ENCODE data around the gene INSR. TPM values are rescaled to one million over a fixed set of nuclear protein-coding genes. Genes with fewer than 3 reads are reported as not detected.
"Not testable (repeated sequence)": the region's sequence is repeated elsewhere in the genome, so short reads cannot be mapped to it uniquely, and the experiment has no call there.

Gene INSR
- total RNA-seq, 1 donor from 2014 or later, result 27.3 TPM

- Mint-ChIP-seq H3K27ac (ENCODE audit: unreplicated experiment) (no peak overlapping the region), H3K4me1 (ENCODE audit: unreplicated experiment) (no peaks in the 10 kb centered on the region), H3K9me3 (ENCODE audit: unreplicated experiment) (no peaks in the 10 kb centered on the region), H3K27me3 (ENCODE audit: unreplicated experiment) (no peaks in the 10 kb centered on the region), H3K4me3 (ENCODE audit: unreplicated experiment) (no peak overlapping the region), H3K36me3 (ENCODE audit: unreplicated experiment) (no peaks in the 10 kb centered on the region)
- no peak for TF ChIP-seq CTCF (IDR thresholded peaks at IDR 0.05)
- no peak for DNase-seq (ENCODE audit: extremely low spot score, unreplicated experiment)
Observed at GRCh38 chr19:7229735-7230134, 64.5 kb downstream of the INSR start.

- H3K27me3 Mint-ChIP-seq (ENCODE audit: unreplicated experiment), result no peaks in the 10 kb centered on the region
- no peak for DNase-seq (ENCODE audit: extremely low spot score, unreplicated experiment)
- peaks cover 3% of the 10 kb centered on the region for H3K4me1 Mint-ChIP-seq (ENCODE audit: unreplicated experiment)
- H3K36me3 Mint-ChIP-seq (ENCODE audit: unreplicated experiment), result no peaks in the 10 kb centered on the region
- no peak overlapping the region for H3K4me3 Mint-ChIP-seq (ENCODE audit: unreplicated experiment)
- no peaks in the 10 kb centered on the region for H3K9me3 Mint-ChIP-seq (ENCODE audit: unreplicated experiment)
- TF ChIP-seq CTCF (IDR thresholded peaks at IDR 0.05), result no peak
- H3K27ac Mint-ChIP-seq (ENCODE audit: unreplicated experiment), result no peak overlapping the region
Observed at GRCh38 chr19:7228935-7229541, 65.2 kb downstream of the INSR start.

- Mint-ChIP-seq H3K27ac (ENCODE audit: unreplicated experiment) (no peak overlapping the region), H3K4me1 (ENCODE audit: unreplicated experiment) (peaks cover 3% of the 10 kb centered on the region), H3K36me3 (ENCODE audit: unreplicated experiment) (no peaks in the 10 kb centered on the region), H3K9me3 (ENCODE audit: unreplicated experiment) (no peaks in the 10 kb centered on the region), H3K4me3 (ENCODE audit: unreplicated experiment) (no peak overlapping the region), H3K27me3 (ENCODE audit: unreplicated experiment) (no peaks in the 10 kb centered on the region)
- TF ChIP-seq CTCF (IDR thresholded peaks at IDR 0.05), result no peak
- DNase-seq (ENCODE audit: extremely low spot score, unreplicated experiment), result no peak
Observed at GRCh38 chr19:7227735-7228134, 66.5 kb downstream of the INSR start.

- H3K36me3 Mint-ChIP-seq (ENCODE audit: unreplicated experiment); DNase-seq (ENCODE audit: extremely low spot score, unreplicated experiment); H3K27ac Mint-ChIP-seq (ENCODE audit: unreplicated experiment); H3K4me1 Mint-ChIP-seq (ENCODE audit: unreplicated experiment); H3K27me3 Mint-ChIP-seq (ENCODE audit: unreplicated experiment); H3K9me3 Mint-ChIP-seq (ENCODE audit: unreplicated experiment); H3K4me3 Mint-ChIP-seq (ENCODE audit: unreplicated experiment): not testable (repeated sequence)
Observed at GRCh38 chr19:7227149-7227548, 67.1 kb downstream of the INSR start.

- peaks cover 3% of the 10 kb centered on the region for H3K4me1 Mint-ChIP-seq (ENCODE audit: unreplicated experiment)
- no peak overlapping the region for H3K4me3 Mint-ChIP-seq (ENCODE audit: unreplicated experiment)
- H3K36me3 Mint-ChIP-seq (ENCODE audit: unreplicated experiment), result no peaks in the 10 kb centered on the region
- H3K27ac Mint-ChIP-seq (ENCODE audit: unreplicated experiment), result no peak overlapping the region
- TF ChIP-seq CTCF (IDR thresholded peaks at IDR 0.05), result no peak
- no peak for DNase-seq (ENCODE audit: extremely low spot score, unreplicated experiment)
- no peaks in the 10 kb centered on the region for H3K27me3 Mint-ChIP-seq (ENCODE audit: unreplicated experiment)
- no peaks in the 10 kb centered on the region for H3K9me3 Mint-ChIP-seq (ENCODE audit: unreplicated experiment)
Observed at GRCh38 chr19:7226739-7227138, 67.5 kb downstream of the INSR start.

GRCh38 chr19:7225741-7226140 is 68.5 kb downstream of the INSR start:
- no peak for DNase-seq (ENCODE audit: extremely low spot score, unreplicated experiment)
- Mint-ChIP-seq H3K27ac (ENCODE audit: unreplicated experiment) (no peak overlapping the region), H3K4me3 (ENCODE audit: unreplicated experiment) (no peak overlapping the region), H3K9me3 (ENCODE audit: unreplicated experiment) (no peaks in the 10 kb centered on the region), H3K36me3 (ENCODE audit: unreplicated experiment) (no peaks in the 10 kb centered on the region), H3K27me3 (ENCODE audit: unreplicated experiment) (no peaks in the 10 kb centered on the region), H3K4me1 (ENCODE audit: unreplicated experiment) (peaks cover 3% of the 10 kb centered on the region)
- TF ChIP-seq CTCF (IDR thresholded peaks at IDR 0.05), result no peak

Measured in osteocyte (in vitro differentiated cells).